Measurements from ENCODE around the gene MYL3. TPM values are rescaled to one million over a fixed set of nuclear protein-coding genes. Genes with fewer than 3 reads are reported as not detected.

Gene MYL3
- total RNA-seq, 1 donor from 2014 or later: 2.9 TPM

DNA sequence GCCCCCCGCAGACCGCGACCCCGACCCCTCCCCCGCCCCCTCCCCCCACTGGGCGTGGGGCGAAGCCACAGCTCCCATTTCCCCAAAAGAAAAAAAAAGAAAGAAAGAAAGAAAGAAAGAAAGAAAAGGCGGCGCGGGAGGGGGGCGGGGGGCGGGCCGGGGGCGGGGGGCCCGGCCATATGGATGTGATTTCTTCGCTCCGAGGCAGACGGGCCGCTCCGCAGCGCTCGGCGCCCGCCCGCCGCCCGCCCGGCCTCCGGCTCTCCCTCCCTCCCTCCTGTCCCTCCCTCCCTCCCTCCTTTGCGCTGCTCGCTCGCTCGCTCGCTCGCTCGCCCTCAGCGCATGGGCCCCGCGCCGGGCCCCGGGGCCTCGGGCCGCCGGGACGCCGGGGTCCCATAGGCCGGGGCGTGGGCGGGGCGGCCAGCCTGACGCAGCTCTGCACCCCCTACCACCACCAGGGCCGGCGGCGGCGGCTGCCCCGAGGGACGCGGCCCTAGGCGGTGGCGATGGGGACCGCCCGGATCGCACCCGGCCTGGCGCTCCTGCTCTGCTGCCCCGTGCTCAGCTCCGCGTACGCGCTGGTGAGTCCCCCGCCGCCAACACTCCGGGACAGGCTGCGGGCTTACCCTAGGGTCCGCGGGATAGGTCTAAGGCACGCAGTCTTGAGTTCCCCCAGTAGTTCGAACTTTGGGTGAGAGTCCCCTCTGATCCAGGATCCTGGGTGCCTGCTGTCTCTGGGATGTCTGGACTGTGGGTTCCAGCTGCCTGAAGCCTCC is 20.0 kb upstream of the MYL3 start:
- DNase-seq (ENCODE audit: low spot score): no peak

DNA sequence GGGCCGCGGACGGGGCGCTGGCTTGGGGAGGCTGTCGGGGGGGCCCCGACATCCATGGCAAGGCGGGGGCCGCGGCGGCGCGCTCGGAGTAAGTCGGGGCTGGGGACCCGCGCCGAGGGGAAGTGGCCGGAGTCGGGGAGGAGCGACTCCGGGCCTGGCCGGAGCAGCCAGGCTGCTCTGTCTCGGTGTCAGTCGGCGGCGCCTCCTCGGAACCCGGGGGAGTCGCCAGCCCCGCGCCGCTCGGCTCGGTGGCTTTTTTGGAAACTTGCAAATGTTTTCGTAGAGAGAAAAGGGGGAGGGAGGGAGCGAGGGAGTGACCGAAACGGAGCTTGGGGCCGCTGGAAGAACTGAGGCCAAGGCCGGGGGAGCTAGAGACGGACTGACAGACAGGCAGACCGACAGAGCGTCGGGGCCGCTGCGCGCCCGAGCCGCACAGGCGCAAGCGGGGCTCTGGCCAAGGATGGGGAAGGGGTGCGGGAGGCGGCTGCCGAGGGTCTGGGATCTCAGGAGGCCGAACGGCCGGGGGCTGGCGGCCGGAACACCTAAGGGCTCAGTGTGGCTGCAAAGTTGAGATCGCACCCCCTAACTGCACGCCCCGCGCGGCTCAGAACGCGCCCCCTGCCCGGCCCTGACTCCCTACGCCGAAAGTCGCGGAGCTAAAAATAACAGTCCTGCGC is 19.3 kb upstream of the MYL3 start:
- peak; percentile 77 for DNase-seq (ENCODE audit: low spot score)

DNA sequence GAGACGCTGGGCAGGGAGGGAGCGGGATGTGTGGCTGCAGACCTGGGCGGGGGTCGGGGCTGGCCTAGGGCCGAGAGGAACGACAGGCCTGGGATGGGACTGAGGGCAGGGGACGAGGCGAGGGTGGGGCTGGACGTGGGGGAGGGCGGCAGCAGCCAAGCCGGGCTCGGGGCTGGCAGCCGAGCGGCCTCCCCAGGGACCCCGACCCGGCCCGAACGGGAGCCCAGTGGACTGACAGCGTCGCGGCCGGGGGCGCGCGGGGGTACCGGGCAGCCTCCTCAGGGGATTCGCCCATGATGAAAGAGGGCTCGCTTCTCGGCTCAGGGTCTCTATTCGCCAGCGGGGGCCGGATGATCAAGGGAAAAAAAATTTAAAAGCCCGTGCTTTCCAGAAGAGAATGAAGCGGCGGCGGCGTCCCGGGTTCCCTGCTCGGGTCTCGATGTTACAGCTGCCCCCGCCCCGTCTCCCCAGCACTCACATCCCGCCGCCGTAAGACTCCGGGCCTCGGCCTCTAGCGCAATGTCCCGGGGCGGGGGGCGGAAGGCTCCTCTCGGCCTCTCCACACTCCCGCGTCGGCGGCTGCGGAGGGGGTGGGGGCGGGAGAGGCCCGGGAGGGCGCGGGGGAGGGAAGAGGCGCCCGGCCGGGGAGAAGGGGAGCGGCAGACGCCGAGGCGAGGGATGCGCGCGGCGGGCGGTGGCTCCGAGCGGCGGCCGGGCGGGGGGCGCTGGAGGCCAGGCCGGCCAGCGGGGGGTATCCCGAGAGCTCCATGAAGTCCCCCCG is 18.5 kb upstream of the MYL3 start:
- peak; percentile 74 for DNase-seq (ENCODE audit: low spot score)

DNA sequence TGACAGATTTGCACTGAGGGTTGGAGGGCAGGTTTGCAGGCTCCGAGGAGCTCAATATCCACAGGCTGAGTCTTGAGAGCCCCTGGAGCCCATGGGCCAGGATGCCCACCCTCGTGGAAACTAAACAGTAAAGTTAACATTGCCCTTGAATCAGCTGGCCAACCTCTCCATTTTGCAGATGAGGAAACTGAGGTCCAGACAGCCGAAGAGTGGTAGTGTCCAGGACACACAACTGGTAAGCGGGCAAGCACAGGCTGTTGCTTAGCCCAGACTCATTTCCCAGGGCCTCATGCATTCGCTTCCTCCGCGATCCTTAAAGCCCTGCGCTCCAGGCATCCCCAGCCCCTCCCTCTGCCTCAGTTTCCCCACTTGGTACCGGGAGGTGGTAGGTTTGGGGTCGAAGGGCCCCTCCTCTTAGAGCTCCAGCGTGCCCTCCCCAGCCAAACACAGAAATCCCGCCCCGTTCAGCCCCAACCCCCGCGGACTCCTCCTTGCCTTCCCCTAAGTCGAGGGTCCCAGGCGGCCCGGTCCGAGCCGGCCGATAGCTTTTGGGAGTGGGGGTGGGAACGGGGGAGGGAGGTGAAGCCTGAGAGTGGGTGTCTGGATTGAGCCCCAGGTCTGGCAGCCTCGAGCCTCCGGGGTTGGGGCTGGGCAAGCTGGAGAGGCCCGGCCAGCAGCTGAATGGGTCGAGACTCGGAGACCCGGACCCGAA is 17.8 kb upstream of the MYL3 start:
- no peak for DNase-seq (ENCODE audit: low spot score)

DNA sequence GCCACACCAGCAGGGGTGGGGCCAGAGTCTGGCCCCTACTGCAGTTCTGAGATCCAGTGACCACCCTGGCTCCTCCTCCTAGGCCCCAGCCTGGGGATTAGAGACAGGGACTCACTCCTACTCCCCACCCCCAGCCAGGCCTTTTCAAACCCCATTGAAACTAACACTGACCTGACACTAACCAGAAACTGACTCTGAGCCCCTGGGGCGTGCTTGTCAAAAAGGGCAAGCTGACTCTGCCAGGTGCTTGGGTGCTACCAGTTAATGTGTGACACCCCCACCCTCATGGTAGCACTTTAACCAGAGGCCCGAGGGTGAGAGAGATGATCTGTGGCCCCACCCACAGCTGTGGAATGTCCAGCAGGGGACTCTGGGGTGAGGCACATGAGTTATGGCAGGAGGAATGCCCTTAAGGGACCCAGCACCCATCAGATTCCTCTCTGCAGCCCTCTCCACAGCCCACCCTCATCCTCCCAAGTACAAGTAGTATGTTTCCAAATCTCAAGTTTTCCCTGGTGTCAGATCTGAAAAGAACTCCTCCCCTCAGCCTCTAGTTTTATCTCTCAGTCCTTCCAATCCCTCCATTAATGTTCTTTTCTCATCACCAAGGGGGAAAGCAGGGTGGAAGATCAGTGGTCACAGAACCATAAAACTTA is 15.7 kb upstream of the MYL3 start:
- peak; percentile 91 for DNase-seq (ENCODE audit: low spot score)

DNA sequence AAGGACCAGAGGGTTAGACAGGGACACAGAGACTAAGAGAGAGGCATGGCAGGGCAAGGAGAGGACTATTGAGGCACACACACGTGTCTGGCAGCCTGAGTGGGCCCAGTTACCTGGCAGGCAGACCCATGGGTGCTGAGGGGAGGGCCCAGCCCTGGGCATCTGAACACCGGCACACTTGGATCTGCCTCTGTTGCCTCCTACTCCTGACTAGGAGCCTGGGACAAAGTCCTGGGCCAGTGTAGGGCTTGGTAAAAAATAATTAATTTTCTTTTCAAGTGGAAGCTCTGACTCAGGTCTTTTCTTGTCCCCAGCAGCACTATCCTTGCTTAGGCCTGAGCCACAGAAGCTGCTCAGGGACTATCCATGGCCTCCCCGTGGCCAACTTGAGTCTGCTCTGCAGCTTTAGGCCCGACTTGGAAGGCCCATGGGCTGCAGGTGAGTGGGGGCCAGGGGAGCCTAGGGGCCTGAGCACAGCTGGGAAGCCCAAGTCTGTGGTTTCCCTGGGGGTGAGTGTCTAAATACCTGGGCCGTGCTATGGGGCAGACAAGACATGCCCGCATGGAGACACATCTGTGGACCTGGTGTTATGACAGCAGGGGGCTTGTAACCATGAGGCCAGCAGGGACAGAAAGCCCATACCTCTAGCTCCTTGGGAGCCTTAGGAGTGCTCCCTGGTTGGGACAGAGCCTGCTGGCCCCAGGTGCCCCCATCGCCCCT is 14.3 kb upstream of the MYL3 start, which contains the start of gene PTH1R:
Gene PTH1R (plus strand): TSS at position 316 of the 720 bp plus-strand sequence. CDS start 5,839 bp downstream, outside the sequence.
- DNase-seq (ENCODE audit: low spot score): no peak

DNA sequence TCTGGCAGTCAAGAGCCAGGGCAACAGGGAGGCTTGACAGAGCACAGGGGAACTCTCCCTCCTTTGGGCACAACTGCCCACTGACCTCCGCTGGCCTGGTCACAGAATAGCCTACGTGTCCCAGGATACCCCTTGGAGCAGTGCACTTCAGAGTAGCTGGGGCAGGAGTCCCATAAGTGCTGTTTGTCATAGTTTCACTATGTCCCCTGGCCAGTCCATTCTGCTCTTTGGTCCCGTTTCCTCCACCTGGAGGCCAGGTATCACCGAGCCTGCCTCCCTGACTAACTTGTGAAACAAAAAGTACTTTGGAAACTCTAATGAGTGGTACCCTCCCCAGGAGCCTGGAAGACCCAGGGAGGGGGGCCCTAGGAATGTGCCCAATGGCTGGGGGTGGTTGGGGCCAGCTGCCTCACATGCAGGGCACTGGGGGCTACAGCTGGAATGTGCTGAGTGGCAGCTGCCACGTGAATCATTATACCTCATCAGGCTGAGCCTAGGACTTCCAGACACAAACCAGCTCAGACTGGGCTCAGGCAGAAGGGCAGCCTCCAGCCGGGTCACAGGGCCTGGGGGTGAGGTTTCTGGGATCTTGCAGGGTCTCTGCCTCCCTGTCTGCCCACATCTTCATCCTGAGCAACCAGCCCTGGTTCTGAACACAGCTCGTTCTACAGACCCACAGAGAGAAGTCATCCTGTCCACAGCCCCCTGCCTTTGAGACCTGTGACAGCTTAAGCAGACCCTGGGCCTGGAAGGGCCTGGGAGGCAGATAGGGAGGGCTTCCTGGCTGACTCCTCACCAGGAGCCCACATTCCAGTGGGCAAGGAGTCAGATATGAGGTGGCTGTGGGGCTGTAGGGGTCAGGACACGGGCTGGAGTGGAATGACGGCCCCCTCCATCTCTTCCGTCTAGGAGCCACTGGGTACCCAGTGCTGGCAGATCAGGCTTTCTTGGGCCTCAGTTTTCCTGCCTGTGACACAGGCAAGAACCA is 13.4 kb upstream of the MYL3 start:
- DNase-seq (ENCODE audit: low spot score): no peak

DNA sequence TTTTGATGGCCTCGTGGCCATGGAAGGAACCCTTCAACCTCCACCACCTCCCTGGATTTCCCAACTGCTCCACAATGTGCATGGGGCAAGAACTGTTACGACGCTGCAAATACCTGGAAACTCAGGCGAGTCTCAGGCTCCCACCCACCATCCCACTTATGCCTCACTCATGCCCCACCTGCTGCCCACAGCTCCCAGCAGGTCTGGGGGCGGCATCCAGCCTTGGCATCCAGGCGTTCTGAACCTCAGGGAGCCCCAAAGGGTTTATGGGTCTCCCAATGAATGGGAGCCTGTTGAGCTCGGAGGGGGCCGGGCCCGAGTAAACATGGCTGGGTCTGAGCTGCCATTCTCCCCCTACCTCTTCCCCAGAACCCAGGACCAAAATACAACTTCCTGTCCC is 12.3 kb upstream of the MYL3 start:
- DNase-seq (ENCODE audit: low spot score): no peak

DNA sequence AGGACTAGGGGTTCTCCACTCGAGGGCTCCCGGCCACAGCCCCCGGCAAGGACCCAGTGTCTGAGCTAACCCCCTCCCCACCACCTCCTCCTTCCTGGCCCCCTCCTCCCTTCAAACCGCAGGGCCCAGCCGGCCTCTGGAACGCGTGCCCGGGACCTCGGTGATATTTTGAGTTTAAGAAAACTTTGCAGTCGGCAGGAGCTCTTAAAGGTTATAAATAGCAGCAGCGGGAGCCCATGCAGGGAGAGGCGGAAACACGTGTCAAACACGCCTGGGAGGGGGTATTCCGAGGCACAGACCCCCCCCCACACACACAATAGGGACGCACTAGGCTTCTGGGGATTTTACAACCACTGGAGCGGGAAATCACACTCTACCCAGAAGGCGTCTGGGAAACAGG is 11.2 kb upstream of the MYL3 start:
- peak; percentile 80 for DNase-seq (ENCODE audit: low spot score)

DNA sequence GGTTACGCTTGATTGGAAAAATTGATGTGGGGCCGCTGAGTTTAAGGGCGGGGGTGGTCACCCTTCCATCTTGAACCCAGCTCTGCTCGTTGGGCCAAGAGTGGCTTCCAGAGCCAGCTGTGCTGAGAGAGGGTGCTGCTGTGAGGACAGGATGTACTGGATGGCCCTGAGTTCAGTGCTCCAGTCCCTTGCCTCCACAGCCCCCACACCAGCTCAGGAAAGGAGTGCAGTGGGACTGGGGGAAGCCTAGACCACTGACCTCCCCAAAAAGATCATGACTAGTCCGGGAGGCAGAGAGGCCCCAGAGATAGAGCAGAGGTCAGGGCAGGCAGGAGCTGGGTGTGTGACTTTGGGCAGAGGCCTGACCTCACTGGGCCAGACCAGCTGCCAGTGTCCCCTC is 10.3 kb upstream of the MYL3 start:
- DNase-seq (ENCODE audit: low spot score): no peak

DNA sequence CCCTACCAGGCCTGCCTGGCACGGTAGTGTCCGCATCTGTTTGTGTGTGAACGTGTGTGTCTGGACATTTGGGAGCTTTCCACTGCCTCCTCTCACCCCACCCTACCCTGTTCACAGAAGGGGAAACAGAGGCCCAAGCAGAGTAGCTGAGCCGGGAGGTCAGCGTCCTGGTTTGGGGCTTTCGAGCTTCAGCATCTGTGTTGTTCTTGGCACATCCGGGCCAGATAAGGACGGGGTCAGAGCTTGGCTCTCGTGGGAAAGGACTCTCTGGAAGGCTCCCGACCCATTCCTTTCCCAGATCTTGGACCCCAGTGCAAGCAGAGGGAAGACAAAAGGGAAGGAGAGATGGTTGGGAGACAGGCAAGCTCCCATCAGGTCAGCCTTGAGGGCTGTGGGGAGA is 8.0 kb upstream of the MYL3 start:
- DNase-seq (ENCODE audit: low spot score): peak; percentile 52

DNA sequence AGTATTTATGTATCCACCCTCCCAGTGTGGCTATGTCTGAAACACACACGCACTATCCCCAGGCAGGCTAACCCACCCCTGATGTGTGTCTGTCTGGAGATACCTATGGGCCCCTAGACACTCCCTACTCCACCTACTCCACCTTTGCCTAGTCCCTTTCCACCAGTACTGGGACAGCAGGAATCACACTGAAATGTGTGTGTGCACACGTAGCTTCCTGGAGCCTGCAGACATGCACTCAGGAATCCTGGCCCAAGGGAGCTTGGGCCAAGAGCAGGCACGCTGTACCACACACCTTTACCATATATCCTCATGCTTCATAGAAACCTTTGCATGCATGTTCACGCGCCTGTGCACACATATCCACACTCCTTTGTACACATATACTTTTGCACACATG is 7.4 kb upstream of the MYL3 start:
- no peak for DNase-seq (ENCODE audit: low spot score)

DNA sequence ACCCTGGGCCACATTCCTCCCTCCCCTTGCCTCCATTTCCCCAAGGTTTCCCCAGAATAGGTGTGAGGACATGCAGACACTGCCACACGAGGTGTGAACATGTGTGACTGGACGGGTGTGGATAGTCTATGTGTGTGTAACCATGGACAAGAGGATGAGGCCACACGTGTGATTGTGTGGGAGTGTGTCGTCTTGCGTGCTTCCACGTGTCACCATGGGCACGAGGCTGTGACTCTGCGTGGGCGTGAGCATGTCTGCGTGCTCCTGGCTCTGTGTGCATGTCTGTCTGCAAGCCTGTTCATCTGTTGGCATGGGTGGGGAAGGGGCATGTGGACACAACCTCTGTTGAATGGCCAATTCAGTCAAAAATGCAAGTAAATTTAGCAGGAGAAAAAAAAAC is 6.2 kb upstream of the MYL3 start:
- no peak for DNase-seq (ENCODE audit: low spot score)

DNA sequence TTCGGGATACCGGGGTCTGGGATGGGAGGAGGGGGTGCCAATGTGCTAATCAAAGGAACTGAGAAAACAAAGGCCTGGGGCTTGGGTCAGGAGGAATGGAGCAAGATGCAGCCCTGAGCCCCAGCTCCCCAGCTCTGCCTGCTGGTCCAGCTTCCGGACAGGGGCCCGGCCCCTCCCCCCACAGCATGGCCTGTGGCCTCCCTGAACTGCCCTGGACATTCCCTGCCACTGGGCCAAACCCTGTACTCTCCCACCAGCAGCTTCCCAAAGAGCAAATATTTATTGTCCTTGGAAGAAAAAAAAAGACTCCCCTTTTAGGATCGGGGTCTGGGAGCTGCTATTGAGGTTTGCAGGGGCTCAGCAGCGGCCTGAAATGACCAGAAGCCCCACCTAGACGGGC is 5.7 kb upstream of the MYL3 start:
- no peak for DNase-seq (ENCODE audit: low spot score)

DNA sequence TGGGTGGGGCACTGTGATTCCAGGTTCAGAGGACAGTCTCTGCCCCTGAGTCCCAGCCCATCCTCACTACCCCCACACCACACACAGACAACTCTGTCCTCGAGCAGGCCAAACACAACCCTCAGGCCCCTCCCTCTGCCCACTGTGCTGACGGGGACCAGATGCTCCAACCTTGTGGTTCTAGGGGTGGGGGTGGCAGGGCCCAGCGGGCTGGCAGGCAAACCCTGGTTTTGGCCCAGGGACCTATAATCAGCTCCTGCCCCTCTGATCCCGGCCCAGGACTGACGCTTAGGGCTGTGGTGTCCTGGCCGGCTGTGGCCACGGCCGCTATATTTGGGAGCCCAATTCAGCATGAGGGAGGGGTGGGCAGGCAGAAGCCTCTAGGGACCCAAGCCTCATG is 5.0 kb upstream of the MYL3 start:
- DNase-seq (ENCODE audit: low spot score): no peak

DNA sequence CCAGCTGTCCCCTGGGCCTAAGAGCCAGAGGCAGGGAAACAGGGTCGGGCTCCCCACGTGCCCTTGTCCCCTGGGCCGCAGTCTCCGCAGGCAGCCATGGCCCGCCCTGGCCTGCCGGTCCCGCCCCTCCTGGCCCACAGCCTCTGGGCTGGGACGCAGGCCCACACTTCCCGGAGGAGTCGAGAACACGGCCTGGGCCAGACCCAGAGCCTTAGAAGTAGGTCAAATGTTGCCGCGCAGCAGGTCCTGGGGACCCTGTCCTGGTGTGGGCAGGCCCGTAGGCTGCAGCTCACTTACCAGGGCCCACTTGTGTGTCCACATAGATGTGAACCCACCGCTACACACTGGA is 4.3 kb upstream of the MYL3 start:
- peak; percentile 75 for DNase-seq (ENCODE audit: low spot score)

DNA sequence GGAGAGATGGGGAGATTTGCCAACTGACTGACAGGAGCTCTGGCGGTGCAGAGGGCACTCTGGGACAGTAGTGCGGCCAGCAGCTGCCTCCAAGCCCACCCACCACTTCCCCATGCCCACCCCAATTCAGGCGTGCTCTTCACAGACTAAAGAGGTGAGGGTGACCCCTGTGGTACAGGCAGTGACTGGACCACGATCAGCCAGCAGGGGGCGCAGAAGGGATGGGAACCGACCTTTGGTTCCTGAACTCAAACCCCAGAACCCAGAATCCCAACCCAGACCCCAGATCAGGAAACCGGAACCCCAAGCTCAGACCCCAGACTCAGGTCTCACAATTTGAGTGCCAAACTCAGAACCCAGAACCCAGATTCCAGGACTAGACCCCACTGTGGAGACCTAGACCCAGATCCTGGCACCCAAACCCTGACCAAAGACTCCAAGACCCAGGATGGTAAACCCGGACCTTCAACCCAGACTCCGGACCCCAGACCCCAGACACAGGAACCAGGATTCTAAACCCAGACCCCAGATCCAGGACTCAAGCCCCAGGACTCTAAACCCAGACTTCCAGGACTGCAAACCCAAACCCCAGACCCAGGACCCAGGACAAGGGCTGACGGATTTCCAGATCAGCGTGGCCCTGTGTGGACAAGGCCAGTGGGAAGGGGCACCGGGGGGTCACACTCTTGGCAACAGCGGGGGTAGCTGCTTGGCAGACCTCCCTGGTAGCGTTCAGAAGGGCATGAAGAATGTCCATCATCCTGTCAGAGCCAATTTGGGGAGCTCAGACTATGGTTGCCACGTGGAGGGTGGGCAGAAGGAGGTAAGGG is 3.7 kb upstream of the MYL3 start:
- peak; percentile 70 for DNase-seq (ENCODE audit: low spot score)

DNA sequence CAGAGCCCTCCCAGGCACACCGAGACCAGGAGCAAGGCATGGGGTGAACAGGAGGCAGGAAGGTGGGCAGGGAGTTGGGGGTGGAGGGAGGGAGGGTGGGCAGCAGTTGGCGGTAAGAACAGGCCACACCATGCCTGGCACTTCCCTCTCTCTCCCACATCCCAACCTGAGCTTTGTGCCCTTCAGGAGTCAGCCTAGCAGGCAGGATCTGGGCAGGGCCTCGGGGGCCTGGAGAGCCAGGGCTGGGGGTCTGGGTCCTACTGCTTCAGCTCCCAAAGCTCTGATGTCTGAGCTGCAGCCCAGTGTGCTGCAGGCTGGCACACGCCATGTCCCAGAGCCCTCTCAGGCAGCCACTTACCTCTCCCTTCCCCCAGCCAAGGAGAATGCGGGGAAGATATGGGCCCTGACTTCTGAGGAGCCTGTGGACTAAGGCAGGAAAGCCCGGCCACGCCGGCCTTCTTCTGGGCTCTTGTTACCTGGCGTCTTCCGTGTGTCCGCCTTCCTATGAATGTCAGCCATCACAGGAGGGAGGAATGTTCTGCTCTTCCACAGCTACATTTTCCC is 2.9 kb upstream of the MYL3 start:
- DNase-seq (ENCODE audit: low spot score): no peak

All from umbilical cord (tissue), 2 donors.